ENCODE results near the gene CLIC3.

The CLIC3 gene

GRCh38 chr9:136979769-136980587 lies 16.4 kb downstream of the CLIC3 start:
- DNase-seq, result no peak

- no peak for DNase-seq
These were observed 17.4 kb downstream of the CLIC3 start for GRCh38 chr9:136978865-136979544.

- no peak for DNase-seq
These were observed 18.1 kb downstream of the CLIC3 start for GRCh38 chr9:136978073-136978864.

GRCh38 chr9:136977649-136978072 lies 18.7 kb downstream of the CLIC3 start:
- DNase-seq, result no peak

- no peak for DNase-seq
These were observed 19.1 kb downstream of the CLIC3 start, which contains the start of gene PTGDS for GRCh38 chr9:136977223-136977622. TSS of gene PTGDS (plus strand) at chr9:136977504. CDS start at chr9:136977579, 75 bp downstream.

- DNase-seq, result peak; percentile 7
These were observed 20.7 kb downstream of the CLIC3 start for GRCh38 chr9:136975644-136976043.

GRCh38 chr9:136974817-136975535 lies 21.4 kb downstream of the CLIC3 start:
- DNase-seq, result no peak

- DNase-seq, result no peak
These were observed 22.4 kb downstream of the CLIC3 start for GRCh38 chr9:136973618-136974617.

GRCh38 chr9:136972743-136973142 lies 23.6 kb downstream of the CLIC3 start:
- no peak for DNase-seq

GRCh38 chr9:136972335-136972734 lies 24.0 kb downstream of the CLIC3 start:
- no peak for DNase-seq

- no peak for DNase-seq
These were observed 24.6 kb downstream of the CLIC3 start for GRCh38 chr9:136971746-136972145.

GRCh38 chr9:136970361-136970760 lies 26.0 kb downstream of the CLIC3 start:
- no peak for DNase-seq

GRCh38 chr9:136969774-136970173 lies 26.6 kb downstream of the CLIC3 start:
- DNase-seq, result no peak

GRCh38 chr9:136969150-136969549 lies 27.2 kb downstream of the CLIC3 start:
- no peak for DNase-seq

GRCh38 chr9:136968333-136969127 lies 27.8 kb downstream of the CLIC3 start:
- DNase-seq, result no peak

- DNase-seq, result no peak
These were observed 30.4 kb downstream of the CLIC3 start for GRCh38 chr9:136965771-136966484.

- no peak for DNase-seq
These were observed 31.4 kb downstream of the CLIC3 start for GRCh38 chr9:136964833-136965422.

- no peak for DNase-seq
These were observed 32.1 kb downstream of the CLIC3 start for GRCh38 chr9:136964171-136964689.

- DNase-seq, result no peak
These were observed 32.6 kb downstream of the CLIC3 start for GRCh38 chr9:136963751-136964150.
